HepG2 (cell line): ENCODE measurements around the gene MYORG. TPM values are rescaled to one million over a fixed set of nuclear protein-coding genes. Genes with fewer than 3 reads are reported as not detected.

Source experiments
- ARHGAP35 ChIP-seq: sonication (generic); formaldehyde crosslinking; IDR thresholded peaks from 2 replicates; pipeline ENCODE4 v1.9.0; 2022; ENCODE audit warnings: mild to moderate bottlenecking, inconsistent platforms, moderate library complexity, missing genetic modification reagents, borderline replicate concordance
- CREB1 ChIP-seq, 2 experiments: fragments of 450-650 bp in 1 of 2; IDR thresholded peaks; 2 replicates each; pipeline ENCODE4 v1.6.1; 2016 to 2017; ENCODE audit warnings: control low read depth in 1 of 2, mild to moderate bottlenecking in 1 of 2, missing compliant biosample characterization in 1 of 2, missing genetic modification characterization in 1 of 2
- HCFC1 ChIP-seq: fragments of 150-350 bp; IDR thresholded peaks from 2 replicates; pipeline ENCODE4 v1.6.1; 2014; ENCODE audit warnings: low read depth, low read length
- IKZF1 ChIP-seq: fragments of 450-650 bp; IDR thresholded peaks from 2 replicates; pipeline ENCODE4 v1.7.1; 2016
- NFIB ChIP-seq: sonication (generic); formaldehyde crosslinking; IDR thresholded peaks from 2 replicates; pipeline ENCODE4 v1.9.0; 2021; ENCODE audit warnings: missing genetic modification reagents, mild to moderate bottlenecking, borderline replicate concordance
- NR1H2 ChIP-seq: sonication (generic); formaldehyde crosslinking; IDR thresholded peaks from 2 replicates; pipeline ENCODE4 v1.8.1; 2022; ENCODE audit warnings: low read depth, missing genetic modification reagents, borderline replicate concordance
- RXRA ChIP-seq: sonication (generic); formaldehyde crosslinking; IDR thresholded peaks from 2 replicates; pipeline ENCODE4 v1.5.1; 2020; ENCODE audit warnings: missing genetic modification reagents
- SMC3 ChIP-seq: IDR thresholded peaks from 2 replicates; pipeline ENCODE4 v1.6.1; 2011; ENCODE audit warnings: low read length, improper control_type of control experiment
- SP5 ChIP-seq: IDR thresholded peaks from 2 replicates; pipeline ENCODE4 v1.6.1; 2016; ENCODE audit warnings: low read depth, borderline replicate concordance
- STAT5B ChIP-seq: sonication (generic); formaldehyde crosslinking; IDR thresholded peaks from 2 replicates; pipeline ENCODE4 v1.4.0; 2020; ENCODE audit warnings: missing genetic modification reagents
- ZBTB42 ChIP-seq: sonication (generic); formaldehyde crosslinking; IDR thresholded peaks from 2 replicates; pipeline ENCODE4 v1.5.0; 2020; ENCODE audit warnings: mild to moderate bottlenecking, missing genetic modification reagents
- ZMYM3 ChIP-seq: sonication (generic); formaldehyde crosslinking; IDR thresholded peaks from 2 replicates; pipeline ENCODE4 v1.5.1; 2020; ENCODE audit warnings: mild to moderate bottlenecking, missing genetic modification reagents
- ZNF10 ChIP-seq: sonication (generic); formaldehyde crosslinking; IDR thresholded peaks from 2 replicates; pipeline ENCODE4 v1.4.0; 2020; ENCODE audit warnings: mild to moderate bottlenecking, low read depth, missing genetic modification reagents, borderline replicate concordance
- ZNF142 ChIP-seq: sonication (generic); formaldehyde crosslinking; IDR thresholded peaks from 2 replicates; pipeline ENCODE4 v1.4.0; 2020; ENCODE audit warnings: missing genetic modification reagents
- ZNF749 ChIP-seq: sonication (generic); formaldehyde crosslinking; IDR thresholded peaks from 2 replicates; pipeline ENCODE4 v1.8.0; 2022; ENCODE audit warnings: mild to moderate bottlenecking, missing genetic modification reagents, moderate library complexity, borderline replicate concordance
- ZSCAN22 ChIP-seq: sonication (generic); formaldehyde crosslinking; IDR thresholded peaks from 2 replicates; pipeline ENCODE4 v1.4.0; 2020; ENCODE audit warnings: mild to moderate bottlenecking, missing genetic modification reagents
- ZSCAN30 ChIP-seq: sonication (generic); formaldehyde crosslinking; IDR thresholded peaks from 2 replicates; pipeline ENCODE4 v1.5.0; 2020; ENCODE audit warnings: mild to moderate bottlenecking, missing genetic modification reagents
- polyA plus RNA-seq, 8 experiments: library from polyadenylated mRNA; depleted of rRNA in 3 of 8; stranded (reverse) in 7 of 8; unstranded in 1 of 8; fragments of >200 nt; fragmentation: Illumina TruSeq in 4 of 8; extraction: Trizol in 4 of 8; gene quantifications; 2 replicates each; pipeline versions ENCODE4 v1.2.1 to v1.2.3, GENCODE V29; 2011 to 2016; ENCODE audit warnings: low read depth in 4 of 8, missing spikeins in 1 of 8, mixed read lengths in 1 of 8; ENCODE audit not compliant: insufficient read depth in 1 of 8
- total RNA-seq, 5 experiments: library from RNA; depleted of rRNA; stranded (reverse); fragments of >200 nt; fragmentation: Illumina TruSeq; extraction: Trizol; gene quantifications; 2 replicates each; pipeline ENCODE4 v1.2.3, GENCODE V29; 2016; ENCODE audit warnings: low read depth in 1 of 5
- TF ChIP-seq, protein P1 (sequence below): sonication (generic); formaldehyde crosslinking; IDR thresholded peaks from 2 replicates; pipeline ENCODE4 v1.4.0; 2020; ENCODE audit warnings: missing genetic modification reagents, borderline replicate concordance
- TF ChIP-seq, protein P2 (sequence below): sonication (generic); formaldehyde crosslinking; IDR thresholded peaks from 2 replicates; pipeline ENCODE4 v1.5.1; 2020; ENCODE audit warnings: missing genetic modification reagents, mild to moderate bottlenecking, borderline replicate concordance

Gene MYORG
- total and polyA plus RNA-seq, 2 of the 13 experiments (the other 11 are each of a cell fraction or from before 2014, with no cell fraction given), result 11.1 to 22.4 TPM

DNA sequence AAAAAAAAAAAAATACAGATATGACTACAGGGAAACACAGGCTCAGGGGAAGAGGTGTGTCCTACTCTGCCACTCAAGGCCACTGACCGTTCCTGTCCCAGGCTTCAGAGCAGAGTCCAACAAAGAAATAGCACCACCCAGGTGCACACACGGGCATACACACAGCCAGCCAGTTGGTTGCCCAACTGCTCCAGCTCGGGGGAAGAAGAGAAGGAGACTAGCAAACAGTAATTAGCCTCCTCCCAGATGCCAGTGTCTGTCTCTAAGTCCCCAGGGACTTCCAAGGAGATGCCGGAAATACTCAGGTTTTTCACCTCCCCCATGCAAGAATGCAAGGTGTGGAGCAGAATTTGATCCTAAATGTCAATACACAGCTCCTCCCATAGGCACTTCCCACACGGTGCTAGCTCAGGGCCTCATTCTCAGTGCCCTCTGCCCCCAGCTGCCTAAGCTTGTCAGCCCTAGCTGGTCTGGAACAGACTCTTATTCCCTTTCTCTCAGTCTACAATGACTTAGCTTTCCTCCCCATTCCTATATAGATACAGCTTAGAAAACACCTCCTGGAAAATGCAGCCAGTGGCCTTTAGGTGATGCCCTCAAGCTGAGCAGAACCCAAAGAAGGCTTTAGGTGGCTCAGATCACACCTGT is 1.7 kb downstream of the MYORG start (continued):
- TF ChIP-seq, protein P1, sequence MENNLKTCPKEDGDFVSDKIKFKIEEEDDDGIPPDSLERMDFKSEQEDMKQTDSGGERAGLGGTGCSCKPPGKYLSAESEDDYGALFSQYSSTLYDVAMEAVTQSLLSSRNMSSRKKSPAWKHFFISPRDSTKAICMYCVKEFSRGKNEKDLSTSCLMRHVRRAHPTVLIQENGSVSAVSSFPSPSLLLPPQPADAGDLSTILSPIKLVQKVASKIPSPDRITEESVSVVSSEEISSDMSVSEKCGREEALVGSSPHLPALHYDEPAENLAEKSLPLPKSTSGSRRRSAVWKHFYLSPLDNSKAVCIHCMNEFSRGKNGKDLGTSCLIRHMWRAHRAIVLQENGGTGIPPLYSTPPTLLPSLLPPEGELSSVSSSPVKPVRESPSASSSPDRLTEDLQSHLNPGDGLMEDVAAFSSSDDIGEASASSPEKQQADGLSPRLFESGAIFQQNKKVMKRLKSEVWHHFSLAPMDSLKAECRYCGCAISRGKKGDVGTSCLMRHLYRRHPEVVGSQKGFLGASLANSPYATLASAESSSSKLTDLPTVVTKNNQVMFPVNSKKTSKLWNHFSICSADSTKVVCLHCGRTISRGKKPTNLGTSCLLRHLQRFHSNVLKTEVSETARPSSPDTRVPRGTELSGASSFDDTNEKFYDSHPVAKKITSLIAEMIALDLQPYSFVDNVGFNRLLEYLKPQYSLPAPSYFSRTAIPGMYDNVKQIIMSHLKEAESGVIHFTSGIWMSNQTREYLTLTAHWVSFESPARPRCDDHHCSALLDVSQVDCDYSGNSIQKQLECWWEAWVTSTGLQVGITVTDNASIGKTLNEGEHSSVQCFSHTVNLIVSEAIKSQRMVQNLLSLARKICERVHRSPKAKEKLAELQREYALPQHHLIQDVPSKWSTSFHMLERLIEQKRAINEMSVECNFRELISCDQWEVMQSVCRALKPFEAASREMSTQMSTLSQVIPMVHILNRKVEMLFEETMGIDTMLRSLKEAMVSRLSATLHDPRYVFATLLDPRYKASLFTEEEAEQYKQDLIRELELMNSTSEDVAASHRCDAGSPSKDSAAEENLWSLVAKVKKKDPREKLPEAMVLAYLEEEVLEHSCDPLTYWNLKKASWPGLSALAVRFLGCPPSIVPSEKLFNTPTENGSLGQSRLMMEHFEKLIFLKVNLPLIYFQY (CRISPR knock-in tag), result no peak
- TF ChIP-seq STAT5B (CRISPR knock-in tag) (no peak), ARHGAP35 (CRISPR knock-in tag) (no peak), IKZF1 (no peak), ZMYM3 (CRISPR knock-in tag) (no peak; the same call in 1 of the 2 replicates), HCFC1 (no peak), ZNF749 (CRISPR knock-in tag) (no peak), ZBTB42 (CRISPR knock-in tag) (peak; percentile 53; the same call in 1 of the 2 replicates), ZNF10 (CRISPR knock-in tag) (no peak), ZSCAN30 (CRISPR knock-in tag) (no peak), CREB1 (IDR thresholded peaks at IDR 0.05) (no peak), CREB1 (CRISPR knock-in tag; IDR thresholded peaks at IDR 0.05) (no peak), RXRA (peak; percentile 59), NFIB (CRISPR knock-in tag) (no peak), ZSCAN22 (no peak), ZNF142 (no peak), SP5 (CRISPR knock-in tag) (peak; percentile 73; the same call in 1 of the 2 replicates), SMC3 (peak; percentile 39), NR1H2 (no peak)
- TF ChIP-seq, protein P2, sequence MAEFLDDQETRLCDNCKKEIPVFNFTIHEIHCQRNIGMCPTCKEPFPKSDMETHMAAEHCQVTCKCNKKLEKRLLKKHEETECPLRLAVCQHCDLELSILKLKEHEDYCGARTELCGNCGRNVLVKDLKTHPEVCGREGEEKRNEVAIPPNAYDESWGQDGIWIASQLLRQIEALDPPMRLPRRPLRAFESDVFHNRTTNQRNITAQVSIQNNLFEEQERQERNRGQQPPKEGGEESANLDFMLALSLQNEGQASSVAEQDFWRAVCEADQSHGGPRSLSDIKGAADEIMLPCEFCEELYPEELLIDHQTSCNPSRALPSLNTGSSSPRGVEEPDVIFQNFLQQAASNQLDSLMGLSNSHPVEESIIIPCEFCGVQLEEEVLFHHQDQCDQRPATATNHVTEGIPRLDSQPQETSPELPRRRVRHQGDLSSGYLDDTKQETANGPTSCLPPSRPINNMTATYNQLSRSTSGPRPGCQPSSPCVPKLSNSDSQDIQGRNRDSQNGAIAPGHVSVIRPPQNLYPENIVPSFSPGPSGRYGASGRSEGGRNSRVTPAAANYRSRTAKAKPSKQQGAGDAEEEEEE (CRISPR knock-in tag), result no peak
